Fibroblast of skin of scalp (primary cell): ENCODE results near the gene RABL6.
A peak's percentile ranks its signal among the peaks of the same experiment; 100 is the strongest.
"Not testable (repeated sequence)": the region's sequence is repeated elsewhere in the genome, so short reads cannot be mapped to it uniquely, and the experiment has no call there.

Source experiments
- DNase-seq: peaks from one replicate; pipeline ENCODE4 v3.0.0-alpha.2; 2013

RABL6 gene

DNA sequence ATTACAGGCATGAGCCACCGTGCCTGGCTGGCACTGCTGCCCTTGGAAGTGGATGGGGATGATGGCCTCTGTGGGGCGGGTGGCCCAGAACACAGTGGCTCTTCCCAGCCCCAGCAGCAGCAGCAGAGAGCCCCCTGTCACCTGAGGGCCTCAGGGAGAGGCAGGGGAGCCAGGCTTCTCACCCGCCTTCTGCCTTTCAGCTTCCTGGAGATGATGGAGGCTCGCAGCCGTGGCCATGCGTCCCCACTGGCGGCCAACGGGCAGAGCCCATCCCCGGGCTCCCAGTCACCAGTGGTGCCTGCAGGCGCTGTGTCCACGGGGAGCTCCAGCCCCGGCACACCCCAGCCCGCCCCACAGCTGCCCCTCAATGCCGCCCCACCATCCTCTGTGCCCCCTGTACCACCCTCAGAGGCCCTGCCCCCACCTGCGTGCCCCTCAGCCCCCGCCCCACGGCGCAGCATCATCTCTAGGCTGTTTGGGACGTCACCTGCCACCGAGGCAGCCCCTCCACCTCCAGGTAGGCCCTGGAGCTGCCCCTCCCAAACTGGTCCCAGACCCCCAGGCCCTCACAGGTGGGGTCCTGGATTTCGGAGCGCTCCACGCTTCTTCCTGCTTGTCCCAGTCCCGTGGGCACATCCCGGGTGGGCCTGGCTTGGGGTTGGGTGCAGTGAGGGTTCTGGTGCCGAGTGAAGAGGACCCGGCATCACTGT is 29.6 kb downstream of the RABL6 start:
- no peak for DNase-seq

DNA sequence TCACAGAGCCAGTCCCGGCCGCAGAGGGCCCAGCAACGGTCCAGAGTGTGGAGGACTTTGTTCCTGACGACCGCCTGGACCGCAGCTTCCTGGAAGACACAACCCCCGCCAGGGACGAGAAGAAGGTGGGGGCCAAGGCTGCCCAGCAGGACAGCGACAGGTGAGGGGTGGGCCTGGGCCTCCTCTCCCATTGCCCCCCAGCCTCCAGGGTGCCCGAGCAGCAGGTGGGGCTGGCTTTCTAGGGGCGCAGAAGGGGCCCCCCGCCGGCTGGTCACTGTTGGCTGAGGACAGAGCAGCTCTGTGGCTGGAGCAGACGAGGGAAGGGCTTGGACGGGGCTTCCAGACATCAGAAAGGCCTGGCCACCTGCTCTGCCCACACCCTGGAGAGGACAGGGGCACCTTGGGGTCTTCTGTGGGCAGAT is 30.1 kb downstream of the RABL6 start:
- DNase-seq, result not testable (repeated sequence)

DNA sequence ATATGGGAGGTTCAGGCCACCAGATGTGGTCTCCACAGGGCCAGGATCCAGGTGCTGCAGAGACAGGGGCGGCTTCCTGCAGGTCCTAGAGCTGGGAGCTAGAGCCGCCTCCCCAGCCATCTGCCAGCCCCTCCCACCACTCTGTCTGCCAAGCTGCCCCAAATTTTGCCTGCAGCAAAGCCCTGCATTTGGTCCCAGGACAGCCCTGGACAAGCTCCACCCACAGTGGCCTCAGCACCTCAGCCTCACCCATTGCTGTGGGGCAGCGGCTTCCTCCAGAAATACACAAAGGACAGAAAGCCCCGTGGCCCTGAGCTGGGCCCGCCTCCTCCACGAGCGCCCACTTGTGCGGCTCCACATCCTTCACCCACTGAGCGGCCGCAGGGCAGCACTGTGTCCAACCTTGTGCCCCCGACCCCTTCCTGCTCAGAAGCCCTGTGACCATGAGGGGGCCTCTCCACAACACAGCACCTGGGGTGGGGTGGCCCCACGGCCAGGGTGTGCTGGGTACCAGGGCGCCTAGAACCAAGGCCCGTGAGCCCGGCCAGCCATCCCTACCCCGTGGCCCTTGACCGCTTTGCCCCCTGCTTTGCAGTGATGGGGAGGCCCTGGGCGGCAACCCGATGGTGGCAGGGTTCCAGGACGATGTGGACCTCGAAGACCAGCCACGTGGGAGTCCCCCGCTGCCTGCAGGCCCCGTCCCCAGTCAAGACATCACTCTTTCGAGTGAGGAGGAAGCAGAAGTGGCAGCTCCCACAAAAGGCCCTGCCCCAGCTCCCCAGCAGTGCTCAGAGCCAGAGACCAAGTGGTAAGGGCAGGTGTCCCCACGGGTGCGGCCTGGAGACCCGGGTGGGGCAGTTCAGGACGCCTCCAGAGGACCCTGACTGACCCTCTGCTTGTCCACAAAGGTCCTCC is 30.8 kb downstream of the RABL6 start:
- DNase-seq, result no peak

DNA sequence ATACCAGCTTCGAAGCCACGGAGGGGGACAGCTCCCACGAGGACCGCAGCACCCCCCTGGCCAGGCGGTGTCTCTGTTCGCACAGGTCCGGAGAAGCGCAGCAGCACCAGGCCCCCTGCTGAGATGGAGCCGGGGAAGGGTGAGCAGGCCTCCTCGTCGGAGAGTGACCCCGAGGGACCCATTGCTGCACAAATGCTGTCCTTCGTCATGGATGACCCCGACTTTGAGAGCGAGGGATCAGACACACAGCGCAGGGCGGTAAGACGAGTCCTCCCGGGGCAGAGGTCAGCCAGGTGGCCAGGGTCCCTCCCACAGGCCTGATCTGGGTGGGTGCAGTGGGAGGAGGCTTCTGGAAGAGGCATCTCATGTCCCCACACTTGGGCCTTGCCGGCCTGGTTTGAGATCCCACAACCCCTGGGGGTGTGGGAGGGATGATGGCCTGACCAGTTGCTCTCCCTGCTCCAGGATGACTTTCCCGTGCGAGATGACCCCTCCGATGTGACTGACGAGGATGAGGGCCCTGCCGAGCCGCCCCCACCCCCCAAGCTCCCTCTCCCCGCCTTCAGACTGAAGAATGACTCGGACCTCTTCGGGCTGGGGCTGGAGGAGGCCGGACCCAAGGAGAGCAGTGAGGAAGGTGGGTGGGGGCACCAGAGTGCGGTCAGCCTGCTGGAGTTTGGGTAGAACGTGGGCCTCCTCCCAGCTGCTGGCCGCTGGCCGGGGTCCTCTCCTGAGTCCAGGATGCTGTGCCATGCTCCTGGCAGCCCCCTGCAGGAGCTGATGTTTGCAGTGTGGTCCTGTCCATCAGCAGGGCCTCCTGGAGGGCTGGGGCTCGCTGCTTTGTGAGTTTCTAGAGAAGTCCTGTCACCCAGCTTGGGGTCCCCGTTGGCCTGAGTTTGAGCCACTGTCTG is 31.7 kb downstream of the RABL6 start:
- DNase-seq, result no peak

DNA sequence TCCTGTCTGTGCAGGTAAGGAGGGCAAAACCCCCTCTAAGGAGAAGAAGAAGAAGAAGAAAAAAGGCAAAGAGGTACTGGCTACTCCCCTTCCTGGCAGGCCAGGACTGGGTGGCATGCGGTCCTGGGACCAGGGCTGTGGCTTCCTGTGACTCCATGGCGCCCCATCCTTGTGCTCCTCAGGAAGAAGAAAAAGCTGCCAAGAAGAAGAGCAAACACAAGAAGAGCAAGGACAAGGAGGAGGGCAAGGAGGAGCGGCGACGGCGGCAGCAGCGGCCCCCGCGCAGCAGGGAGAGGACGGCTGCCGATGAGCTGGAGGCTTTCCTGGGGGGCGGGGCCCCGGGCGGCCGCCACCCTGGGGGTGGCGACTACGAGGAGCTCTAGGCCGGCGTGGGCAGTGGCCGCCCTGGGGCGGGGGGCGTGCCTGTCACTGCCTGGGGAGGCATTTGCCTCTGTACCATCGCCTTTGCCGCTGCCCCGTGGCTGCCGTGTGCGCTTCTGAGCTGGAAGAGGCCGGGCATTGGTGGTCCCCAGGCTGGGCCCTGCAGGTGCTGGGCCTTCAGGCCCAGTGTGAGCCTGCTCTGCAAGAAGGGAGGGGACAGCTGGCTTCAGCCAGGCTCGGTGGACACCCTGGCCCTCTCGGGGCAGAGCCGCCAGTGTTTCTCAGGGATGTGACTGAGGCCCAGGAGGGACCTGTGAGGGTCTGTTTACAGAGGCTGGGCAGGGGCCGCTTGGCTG is 32.6 kb downstream of the RABL6 start:
- no peak for DNase-seq

DNA sequence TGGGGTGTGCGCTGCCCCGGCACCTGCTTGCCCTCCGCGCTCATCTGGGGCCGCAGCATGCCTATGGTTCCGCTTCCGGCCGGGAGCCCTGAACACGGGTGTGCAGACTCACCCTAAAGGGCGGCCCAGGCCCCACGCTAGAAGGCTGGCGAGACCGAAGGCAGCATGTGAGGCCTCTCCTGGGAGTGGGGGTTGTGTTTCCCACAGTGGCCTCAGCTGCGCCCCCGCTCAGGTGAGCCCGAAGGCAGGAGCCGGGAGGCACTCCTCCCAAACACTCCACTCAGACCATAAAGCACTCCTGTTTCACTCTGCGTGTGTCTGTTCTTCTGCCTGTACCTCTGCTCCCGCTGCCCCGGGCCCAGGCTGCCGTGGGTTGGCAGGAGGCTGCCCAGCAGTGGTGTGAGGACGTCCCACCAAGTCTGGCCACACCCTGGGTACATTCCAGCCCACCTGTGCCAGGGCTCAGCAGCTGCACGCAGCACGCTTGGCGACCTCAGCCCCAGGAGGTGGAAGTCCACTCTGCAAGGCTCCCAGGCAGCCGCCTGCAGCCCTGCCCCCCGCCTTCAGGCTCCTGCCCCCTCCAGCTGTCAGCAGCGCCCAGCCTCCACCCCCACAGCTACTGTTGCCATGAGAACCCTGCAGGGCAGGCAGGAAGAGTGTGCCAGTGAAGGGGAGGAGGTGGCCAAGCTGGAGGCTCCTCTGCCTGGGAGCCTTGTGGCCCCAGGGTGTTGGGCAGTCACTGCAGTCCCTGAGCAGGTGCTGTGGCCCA is 33.3 kb downstream of the RABL6 start:
- peak; percentile 71 for DNase-seq

DNA sequence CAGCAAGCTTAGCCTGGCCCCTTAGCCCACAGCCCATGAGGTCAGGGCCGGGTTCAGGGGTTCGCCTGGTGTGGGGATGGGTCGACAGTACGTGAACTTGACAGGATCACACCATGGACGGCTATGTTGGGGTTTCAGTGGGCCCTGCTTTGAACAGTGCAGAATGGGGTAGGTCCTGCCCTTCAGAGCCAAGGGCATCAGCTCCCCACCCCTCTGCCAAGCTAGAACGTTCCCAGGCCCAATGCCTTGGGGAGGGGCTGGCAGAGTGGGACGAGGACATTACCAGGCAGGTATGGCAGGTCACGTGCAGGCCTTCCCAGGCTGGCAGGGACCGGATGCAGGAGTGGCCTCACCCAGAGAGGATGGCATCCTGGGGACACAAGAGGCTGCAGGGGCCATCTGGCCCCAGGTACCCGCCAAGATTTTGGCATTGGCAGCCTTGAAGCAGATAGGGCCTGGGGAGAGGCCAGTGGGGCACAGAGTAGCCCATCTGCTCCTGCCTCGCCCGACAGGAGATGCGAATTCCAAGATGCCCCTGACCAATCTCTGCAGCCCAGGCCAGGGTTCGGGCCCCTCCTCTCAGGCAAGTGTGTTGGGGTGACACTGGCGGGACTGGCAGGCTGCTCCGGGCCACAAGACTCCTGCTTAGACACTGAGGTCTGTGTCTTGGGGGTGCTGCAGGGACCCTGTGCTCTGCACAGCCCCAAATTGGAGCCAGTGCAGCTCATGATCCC is 34.1 kb downstream of the RABL6 start:
- not testable (repeated sequence) for DNase-seq

DNA sequence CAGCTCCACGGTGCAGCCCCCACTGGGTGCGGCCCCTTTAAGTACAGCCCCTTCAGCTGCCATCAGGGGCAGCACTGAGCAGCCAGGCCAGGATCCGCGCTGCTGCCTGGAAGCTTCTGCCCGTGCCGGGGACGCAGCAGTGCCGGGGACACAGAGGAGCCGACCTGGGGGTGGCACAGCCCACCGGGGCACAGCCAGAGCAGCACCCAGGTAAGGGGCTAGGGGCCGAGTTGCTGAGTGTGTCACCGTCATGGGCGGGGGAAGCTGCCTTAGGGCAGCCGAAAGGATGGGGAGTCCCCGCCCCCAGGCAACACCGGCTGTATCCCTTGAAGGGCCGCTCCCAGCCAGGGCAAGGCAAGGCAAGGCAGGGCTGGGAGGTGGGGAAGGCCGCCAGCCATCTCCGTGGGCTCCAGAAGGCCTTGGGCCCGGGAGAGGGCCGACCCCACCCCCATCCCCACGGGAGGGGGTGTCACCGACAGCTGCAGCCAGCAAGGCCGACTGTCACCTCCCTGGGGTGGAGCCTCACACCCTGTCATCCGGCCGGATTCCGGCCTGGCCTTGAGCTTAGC is 34.7 kb downstream of the RABL6 start, which contains the start of gene AJM1:
AJM1 (plus strand) TSS at position 99 of the 569 bp plus-strand sequence. CDS start 1,937 bp downstream, outside the sequence.
- DNase-seq, result peak; percentile 75

DNA sequence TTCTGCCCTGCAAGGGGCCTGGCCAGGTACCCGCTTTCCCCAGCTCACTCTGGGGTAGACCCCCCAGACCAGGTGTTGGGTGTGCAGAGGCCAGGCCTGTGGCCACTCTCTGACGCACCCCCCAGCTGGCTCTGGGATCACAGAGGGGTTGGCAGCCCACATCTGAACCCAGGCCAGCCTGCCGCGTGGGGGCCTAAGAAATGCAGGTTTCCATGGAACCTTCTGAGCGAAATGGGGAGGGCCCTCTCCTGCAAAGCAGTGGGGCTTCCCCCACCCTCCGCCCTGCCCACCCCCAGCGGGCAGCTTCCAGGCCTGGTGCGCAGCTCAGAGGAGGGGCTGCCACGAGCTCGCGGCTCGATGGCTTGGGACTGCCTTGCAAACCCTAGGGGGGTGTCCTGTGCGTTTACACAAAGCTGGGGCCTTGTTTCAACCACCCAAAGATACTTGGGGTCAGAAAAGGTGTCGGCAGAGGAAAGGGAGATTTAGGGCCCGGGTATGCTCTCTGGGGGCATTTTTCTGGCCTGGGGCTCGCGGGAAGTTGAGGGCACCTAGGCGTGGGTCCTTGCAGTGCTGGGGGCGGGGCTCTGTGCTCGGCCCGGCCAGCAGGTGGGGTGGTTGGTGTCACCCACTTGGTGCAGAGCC is 35.5 kb downstream of the RABL6 start:
- DNase-seq, result not testable (repeated sequence)

DNA sequence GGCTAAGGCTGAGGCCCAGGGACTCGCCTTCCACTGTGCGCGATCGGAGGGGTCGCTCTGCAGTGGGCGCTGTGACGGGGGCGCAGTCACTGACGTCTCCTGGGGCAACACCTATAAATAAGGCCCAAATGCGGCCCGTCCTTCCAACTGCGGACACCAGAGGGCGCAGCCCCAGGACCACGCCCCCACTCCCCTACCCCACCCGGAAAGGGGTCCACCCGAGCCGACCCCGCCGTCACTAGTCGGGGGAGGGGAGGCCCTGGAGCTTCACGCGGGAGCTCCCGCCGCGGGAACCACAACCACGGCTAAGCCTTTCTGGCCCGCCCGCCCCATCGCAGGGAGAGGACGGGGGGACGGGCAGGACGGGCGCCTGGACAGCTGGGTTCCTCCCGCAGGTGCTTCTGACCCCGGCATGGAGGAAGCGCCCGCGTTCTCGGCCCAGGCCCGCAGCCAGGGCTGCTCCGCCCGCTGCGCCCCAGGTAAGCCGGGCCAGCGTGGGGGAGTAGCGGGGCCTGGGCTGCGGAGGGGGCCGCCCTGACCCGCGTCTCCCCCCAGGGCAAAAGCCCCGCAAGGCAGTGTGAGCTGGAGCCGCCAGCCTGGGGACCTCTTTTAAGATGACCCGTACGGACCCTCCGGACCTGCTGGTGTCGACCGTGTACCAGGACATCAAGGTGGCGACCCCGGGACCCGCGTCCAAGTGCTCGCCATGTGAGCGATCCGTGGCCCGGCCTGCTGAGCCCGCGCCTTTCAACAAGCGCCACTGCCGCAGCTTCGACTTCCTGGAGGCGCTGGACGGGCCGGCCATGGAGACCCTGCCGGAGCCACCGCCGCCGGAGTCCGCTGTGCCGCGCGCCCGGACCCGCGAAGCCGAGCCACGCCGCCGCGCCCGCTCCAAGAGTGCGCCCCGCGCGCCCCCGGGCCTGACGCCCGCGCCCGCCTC is 36.3 kb downstream of the RABL6 start:
- not testable (repeated sequence) for DNase-seq

DNA sequence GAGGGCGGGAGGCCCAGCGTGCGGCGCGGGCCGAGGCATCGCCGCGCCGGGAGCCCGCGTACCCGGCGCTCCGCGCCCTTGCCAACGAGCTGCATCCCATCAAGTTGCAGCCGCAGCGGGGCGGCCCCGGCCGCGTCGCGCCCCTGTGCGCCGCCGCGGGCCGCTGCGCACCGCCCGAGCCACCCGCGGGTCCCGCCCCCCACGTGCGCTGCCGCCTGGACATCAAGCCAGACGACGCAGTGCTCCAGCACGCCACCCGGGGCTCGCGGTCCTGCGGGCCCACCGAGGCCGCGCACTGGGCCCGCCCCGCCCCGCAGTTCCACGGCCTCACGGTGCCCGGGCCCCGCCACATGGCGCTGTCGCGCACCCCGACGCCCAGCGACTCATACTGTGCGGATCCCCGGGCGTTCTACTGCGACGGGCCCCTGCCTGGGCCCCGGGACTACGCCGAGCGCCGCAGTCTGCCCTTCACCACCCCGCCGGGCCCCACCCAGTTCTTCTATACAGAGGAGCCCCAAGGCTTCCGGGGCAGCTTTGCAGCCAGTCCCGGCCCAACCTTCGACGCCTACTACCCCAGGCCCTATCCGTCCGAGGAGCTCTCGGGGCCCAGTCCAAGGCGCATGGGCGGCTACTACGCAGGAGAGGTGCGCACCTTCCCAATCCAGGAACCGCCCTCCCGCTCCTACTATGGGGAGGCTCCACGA is 37.2 kb downstream of the RABL6 start:
- no peak for DNase-seq

DNA sequence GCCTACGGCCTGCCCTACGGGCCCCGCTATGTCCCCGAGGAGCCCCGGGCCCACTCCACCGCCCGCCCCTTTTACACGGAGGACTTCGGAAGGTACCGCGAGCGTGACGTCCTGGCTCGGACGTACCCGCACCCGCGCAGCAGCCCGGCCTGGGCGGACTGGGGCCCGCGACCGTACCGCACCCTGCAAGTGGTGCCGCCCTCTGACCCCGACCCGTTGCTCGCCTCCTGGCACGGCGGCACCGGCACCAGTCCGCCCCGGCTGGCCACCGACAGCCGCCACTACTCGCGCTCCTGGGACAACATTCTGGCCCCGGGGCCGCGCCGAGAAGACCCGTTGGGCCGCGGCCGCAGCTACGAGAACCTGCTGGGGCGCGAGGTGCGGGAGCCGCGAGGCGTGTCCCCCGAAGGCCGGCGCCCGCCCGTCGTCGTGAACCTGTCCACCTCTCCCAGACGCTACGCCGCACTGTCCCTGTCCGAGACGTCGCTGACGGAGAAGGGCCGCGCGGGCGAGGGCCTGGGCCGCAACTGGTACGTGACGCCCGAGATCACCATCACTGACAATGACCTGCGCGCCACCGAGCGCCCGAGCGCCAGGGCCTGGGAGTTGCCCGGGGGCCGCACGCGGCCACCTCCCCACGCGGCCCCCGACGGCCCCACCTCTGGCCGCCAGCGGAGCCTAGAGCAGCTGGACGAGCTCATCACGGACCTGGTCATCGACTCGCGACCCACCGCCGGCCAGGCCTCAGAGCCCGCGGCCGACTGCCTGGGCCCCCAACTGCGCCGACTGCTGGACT is 37.9 kb downstream of the RABL6 start:
- DNase-seq, result no peak

DNA sequence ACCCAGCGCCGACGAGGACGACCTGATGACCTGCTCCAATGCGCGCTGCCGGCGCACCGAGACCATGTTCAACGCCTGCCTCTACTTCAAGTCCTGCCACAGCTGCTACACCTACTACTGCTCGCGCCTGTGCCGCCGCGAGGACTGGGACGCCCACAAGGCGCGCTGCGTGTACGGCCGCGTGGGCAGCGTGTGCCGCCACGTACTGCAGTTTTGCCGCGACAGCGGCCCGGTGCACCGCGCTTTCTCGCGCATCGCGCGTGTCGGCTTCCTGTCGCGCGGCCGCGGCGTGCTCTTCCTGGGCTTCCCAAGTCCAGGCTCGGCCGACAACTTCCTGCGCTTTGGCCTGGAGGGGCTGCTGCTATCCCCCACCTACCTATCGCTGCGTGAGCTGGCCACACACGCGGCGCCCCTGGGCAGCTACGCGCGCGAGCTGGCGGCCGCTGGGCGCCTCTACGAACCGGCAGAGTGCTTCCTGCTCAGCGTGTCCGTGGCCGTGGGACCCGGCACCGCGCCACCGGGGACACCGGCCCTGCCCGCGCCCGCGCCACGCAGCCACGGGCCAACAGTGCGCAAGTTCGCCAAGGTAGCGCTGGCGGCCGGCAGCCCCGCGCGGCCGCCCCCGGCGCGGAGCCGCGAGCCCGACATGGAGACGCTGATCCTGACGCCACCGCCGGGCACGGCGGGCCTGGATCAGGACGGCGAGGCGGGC is 38.8 kb downstream of the RABL6 start:
- DNase-seq, result no peak

DNA sequence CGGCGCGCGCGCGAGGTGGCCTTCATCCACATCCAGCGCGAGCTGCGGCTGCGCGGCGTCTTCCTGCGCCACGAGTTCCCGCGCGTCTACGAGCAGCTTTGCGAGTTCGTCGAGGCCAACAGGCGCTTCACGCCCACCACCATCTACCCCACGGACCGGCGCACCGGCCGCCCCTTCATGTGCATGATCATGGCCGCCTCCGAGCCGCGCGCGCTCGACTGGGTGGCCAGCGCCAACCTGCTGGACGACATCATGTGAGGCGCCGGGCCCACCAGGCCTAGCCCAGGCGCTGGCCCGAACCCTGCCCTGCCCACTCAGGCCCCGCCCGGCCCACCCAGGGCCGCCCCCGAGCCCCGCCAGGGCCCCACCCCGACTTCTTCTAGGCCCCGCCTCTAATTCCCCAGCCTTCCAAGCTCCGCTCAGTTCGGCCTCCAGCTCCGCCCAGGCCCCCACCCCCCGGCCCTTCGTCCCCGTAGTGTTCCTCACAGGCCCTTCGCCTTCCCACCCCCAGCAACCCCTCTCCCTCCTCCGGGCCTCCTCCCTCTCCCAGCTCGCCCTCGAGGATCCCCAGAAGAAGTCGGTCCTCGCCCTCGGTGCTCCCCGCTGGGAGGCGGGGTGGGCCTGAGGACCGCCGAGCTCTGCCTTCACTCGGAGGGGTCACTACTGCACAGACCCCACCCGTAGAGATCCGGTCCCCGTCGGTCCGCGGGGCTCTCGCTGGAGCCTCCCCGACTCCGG is 39.5 kb downstream of the RABL6 start:
- DNase-seq, result peak; percentile 85

DNA sequence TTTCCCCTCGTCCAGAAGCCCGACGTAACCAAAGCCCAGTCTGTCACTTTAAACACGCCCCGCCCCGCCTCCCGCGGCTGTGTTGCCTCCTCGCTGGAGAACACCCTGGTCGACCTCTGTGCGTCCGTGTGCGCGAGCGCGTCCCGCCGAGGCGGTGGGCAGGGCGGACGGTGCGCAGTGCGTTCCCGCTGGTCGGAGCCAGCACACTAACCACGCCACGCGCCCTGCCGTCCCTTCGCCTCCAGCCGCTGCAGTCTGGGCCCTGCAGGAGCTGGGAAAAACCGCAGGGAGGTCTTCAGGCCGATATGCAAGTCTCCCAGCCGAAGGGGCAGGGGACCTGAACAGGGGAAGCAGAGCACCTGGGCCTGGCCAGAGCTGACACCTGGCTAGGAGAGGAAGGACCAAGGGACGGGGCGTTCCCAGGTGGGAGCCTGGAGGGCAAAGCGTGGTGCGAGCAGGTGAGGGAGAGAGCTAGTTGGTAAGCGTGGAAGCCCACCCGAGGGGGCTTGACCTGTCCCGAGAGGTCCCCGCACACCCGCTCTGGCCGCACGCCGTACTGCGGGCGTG is 40.2 kb downstream of the RABL6 start:
- DNase-seq, result peak; percentile 86
